GM18498 (cell line): ENCODE results near the gene IRGQ.
A peak's percentile ranks its signal among the peaks of the same experiment; 100 is the strongest.
"Not testable (repeated sequence)": the region's sequence is repeated elsewhere in the genome, so short reads cannot be mapped to it uniquely, and the experiment has no call there.

Experiments
- ATAC-seq: cut with Tn5 transposase; IDR thresholded peaks from one replicate; pipeline ENCODE4 v1.9.1; 2021; ENCODE audit warnings: mild to moderate bottlenecking, moderate library complexity; ENCODE audit not compliant: unreplicated experiment

The IRGQ gene

GRCh38 chr19:43598445-43599240 lies 2.7 kb upstream of the IRGQ start:
- ATAC-seq = no peak

DNA sequence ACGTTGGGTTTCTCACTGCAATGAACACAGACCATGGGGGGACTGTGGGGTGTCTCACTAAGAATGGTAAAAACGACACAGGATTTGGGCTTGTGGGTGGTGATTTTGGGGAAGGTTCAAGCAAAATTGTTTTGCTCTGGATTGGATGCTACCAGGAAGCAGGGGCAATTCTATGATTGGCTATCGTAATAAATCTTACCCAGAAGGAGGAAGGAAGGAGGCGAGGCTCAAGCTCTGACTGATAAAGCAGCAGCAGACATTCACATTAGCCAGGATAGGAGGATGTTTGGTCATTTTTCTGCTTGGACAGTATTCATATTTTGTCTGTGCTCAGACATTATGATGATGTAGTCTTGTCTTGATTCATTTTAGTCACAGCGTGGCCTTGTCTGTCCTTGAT lies 1.9 kb upstream of the IRGQ start:
- no peak for ATAC-seq

GRCh38 chr19:43596842-43597461 lies 1.0 kb upstream of the IRGQ start:
- ATAC-seq = no peak

DNA sequence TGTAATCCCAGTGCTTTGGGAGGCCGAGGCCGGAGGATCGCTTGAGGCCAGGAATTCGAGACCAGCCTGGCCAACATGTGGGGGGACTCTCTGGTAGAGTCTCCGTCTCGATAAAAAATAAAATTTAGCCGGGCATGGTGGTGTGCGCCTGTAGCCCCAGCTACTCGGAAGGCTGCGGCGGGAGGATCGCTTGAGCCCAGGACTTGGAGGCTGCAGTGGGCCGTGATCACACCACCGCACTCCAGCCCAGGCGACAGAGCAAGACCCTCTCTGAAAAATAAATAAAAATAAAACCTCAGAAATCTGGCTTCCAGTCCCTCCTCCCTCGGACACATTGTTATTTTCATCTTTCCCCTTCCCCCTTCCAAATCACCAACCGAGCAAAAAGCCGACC lies 332 bp downstream of the IRGQ start:
- ATAC-seq = peak; percentile 5

GRCh38 chr19:43594710-43595604 lies 977 bp downstream of the IRGQ start:
- no peak for ATAC-seq

- ATAC-seq = no peak
Measured at GRCh38 chr19:43594081-43594697, 1.7 kb downstream of the IRGQ start.

GRCh38 chr19:43592800-43593350 lies 3.1 kb downstream of the IRGQ start:
- no peak for ATAC-seq

DNA sequence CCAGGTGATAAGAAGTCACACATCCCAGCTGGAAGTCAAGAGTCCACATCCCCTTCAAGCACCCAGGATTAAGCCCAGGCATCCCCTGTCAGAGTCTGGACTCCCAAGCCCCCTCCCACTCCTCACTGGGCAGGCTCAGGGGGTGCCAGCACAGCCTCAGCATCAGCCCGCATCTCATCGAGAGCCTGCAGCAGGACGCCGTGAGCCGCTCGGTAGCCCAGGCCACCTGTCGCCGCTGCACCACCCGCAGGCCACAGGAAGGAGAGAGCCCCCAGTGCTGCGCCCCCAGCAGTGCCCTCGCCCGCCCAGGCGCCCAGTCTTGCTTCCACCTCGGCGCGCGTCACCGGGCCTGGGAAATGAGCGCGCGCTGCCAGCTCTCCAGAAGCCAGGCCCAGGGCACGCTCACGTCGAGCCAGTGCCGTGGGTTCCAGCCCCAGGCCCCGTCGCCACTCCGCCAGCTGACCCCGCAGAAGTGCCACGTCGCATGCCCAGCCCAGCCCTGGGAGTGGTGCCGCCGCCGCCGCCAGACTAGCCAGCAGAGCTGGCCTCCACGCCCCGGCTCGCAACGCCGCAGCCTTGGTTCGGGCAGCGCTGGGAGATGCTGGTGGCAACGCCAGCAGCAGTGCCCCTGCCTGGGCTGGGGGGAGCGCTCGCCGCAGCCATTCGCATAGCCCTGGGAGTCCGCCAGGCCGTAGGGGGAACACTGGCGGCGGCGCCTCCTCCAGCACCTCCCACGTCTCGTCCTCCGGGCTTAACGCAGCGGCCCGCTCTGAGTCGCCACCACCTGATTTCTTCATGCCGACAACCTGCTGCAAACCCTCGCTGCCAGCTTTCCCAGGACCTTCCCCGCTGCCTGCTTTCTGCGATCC lies 3.8 kb downstream of the IRGQ start:
- ATAC-seq = no peak

GRCh38 chr19:43589678-43590077 lies 6.3 kb downstream of the IRGQ start:
- no peak for ATAC-seq

DNA sequence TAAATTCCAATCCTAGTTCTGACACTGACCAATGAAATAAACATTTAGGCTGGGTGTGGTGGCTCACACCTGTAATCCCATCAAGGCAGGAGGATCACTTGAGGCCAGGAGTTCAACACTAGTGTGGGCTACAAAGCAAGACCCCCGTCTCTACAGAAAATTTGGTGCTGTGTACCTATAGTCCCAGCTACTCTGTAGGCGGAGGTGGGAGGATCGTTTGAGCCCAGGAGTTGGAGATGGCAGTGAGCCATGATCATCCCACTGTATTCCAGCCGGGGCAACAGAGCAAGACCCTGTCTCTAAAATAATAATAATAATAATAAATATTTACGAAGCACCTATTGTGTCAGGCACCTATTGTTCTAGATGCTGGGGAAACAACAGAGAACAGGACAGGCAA lies 6.7 kb downstream of the IRGQ start:
- ATAC-seq = no peak

DNA sequence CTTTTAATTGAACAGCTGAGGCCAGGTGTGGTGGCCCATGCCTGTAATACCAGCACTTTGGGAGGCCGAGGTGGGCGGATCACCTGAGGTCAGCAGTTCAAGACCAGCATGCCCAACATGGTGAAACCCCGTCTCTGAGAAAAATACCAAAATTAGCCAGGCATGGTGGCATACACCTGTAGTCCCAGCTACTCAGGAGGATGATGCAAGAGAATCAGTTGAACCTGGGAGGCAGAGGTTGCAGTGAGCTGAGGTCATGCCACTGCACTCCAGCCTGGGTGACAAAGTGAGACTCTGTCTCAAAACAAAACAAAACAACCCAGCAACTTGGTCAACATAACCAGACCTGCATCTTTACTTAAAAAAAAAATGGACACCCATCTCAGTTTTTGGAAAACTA lies 8.9 kb downstream of the IRGQ start:
- not testable (repeated sequence) for ATAC-seq

DNA sequence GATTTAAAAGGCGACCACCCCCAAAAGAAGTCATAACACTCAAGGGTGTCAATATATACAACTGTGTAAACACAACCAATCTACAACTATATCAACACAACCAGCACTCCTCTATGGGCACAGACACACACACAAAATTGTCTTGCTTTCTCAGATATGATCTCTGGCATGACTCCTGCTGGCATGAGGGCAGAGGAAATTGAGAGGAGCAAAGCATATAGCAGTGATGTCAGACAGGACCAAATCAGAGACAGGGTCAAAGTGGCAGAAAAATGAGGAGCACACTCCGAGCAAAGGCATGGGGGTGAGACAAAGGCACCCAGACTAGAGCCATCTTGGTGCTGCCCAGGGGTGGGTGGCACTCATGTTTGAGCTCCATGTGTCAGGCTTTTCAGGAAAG lies 9.6 kb downstream of the IRGQ start:
- no peak for ATAC-seq

GRCh38 chr19:43584484-43584883 lies 11.4 kb downstream of the IRGQ start:
- no peak for ATAC-seq

DNA sequence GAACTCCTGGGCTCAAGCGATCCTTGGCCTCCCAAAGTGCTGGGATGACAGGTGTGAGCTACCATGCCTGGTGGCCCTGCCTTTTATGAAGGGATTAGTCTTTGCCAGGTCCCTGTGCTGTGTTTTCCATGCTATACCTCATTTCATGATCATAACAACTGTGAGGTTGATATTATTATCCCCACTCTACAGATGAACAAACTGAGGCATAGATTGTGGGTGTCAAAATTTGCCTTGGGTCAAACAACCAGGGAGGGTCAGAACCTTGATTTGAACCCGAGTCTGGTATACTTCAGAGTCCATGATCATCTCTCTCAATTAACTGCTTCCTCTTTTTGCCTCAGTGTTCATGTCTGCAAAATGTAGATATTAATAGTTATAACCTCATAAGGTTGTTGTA lies 13.4 kb downstream of the IRGQ start:
- ATAC-seq = no peak

GRCh38 chr19:43581467-43581866 lies 14.5 kb downstream of the IRGQ start:
- ATAC-seq = no peak

- ATAC-seq = no peak
Measured at GRCh38 chr19:43578787-43579186, 17.1 kb downstream of the IRGQ start.

GRCh38 chr19:43575955-43576878 lies 19.7 kb downstream of the IRGQ start:
- no peak for ATAC-seq

- peak; percentile 98 for ATAC-seq
Measured at GRCh38 chr19:43575156-43575950, 20.6 kb downstream of the IRGQ start, which contains the start of the genes PINLYP and XRCC1. Gene PINLYP, plus strand, starts transcription at chr19:43575801. Its CDS starts 1,391 bp downstream, at chr19:43577192. Gene XRCC1, minus strand, starts transcription at chr19:43575527. Its CDS starts 69 bp downstream, at chr19:43575458.
